GM19397 (cell line): ENCODE measurements around the gene ZBTB7A.

Experiments used
- ATAC-seq: cut with Tn5 transposase; IDR thresholded peaks from one replicate; pipeline ENCODE4 v1.9.1; 2021; ENCODE audit warnings: mild to moderate bottlenecking, moderate library complexity; ENCODE audit not compliant: unreplicated experiment

Gene ZBTB7A

GRCh38 chr19:4057931-4058692, 8.6 kb downstream of the ZBTB7A start:
- no peak for ATAC-seq

GRCh38 chr19:4055209-4055552, 11.5 kb downstream of the ZBTB7A start:
- no peak for ATAC-seq

- ATAC-seq = no peak
These were observed 12.1 kb downstream of the ZBTB7A start for GRCh38 chr19:4054441-4055208.

DNA sequence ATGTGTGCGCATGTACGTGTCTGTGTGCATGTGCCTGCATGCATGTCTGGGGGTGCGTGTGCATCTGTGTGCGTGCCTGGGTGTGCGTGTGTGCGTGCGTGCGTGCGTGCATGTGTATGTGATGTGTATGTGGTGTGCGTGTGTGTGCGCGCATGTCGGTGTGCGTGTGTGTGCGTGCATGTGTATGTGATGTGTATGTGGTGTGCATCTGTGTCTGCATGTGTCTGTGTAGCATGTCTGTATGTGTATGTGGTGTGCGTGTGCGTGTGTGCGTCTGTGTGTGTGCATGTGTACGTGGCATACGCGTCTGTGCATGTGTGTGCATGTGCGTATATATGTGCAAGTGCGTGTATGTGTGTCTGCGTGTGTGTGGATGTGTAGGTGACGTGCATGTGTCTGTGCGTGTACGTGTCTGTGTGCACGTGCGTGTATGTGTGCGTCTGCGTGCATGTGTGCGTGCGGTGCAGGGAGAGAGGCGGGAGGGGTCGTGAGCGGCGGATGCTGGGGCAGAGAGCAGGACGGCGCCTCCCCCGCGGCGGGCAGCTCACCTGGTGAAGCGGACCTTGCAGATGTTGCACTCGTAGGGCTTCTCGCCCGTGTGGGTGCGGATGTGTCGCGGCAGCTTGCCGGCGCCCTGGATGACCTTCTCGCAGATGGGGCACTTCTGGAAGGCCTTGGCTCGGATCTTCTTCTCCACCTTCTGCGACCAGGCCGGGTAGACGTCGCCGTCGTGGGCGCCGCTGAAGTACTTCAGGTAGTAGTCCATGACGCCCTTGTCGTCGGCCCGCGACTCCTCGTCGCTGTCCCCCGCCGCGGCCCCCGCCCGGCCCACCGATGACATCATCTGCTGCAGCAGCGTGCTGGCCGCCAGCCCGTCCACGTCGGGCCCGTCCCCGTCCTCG, 13.0 kb downstream of the ZBTB7A start:
- ATAC-seq = no peak

- no peak for ATAC-seq
These were observed 13.7 kb downstream of the ZBTB7A start for GRCh38 chr19:4052993-4053422.

DNA sequence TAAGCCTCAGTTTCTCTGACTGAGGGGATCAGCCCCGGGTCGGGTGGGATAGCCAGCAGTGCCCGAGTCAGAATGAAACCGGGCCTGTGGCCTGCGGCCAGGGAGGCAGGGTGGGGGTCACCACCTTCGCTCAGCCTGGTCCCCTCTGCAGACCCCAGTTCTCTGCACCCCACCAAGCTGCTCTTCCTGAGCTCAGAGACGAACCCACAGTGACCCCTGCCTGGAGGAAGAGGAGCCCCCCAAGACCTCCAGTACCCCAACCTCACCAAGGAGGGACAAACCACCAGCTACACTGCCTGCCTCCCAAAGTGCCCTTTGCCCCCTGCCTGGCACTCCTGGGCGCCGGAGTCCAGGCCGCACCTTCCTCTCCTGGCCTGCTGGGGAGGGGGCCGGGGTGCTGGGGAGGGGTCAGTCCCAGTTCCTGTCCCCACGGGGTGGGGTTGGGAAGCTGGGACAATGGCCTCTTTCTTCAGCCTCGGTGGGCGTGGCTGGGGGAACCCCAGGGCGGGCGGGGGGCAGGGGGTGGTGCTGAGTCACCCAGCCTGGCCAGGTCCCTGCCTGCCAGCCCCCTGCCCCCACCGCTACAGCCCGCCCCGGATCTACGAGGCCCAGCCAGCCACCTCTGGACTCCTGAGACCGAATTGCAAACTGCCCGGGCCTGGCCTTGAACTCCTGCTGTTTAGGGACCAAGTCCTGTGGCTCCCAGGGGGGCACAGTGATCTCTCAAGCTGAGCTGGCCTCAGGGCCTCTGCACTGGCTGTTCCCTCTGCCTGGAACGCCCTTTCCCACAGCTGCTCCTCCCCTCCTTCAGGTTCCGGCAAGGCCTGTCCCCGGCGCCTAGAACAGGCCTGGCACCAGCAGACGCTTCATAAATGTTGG, 14.3 kb downstream of the ZBTB7A start:
- no peak for ATAC-seq

- no peak for ATAC-seq
These were observed 15.3 kb downstream of the ZBTB7A start for GRCh38 chr19:4051175-4052101.

DNA sequence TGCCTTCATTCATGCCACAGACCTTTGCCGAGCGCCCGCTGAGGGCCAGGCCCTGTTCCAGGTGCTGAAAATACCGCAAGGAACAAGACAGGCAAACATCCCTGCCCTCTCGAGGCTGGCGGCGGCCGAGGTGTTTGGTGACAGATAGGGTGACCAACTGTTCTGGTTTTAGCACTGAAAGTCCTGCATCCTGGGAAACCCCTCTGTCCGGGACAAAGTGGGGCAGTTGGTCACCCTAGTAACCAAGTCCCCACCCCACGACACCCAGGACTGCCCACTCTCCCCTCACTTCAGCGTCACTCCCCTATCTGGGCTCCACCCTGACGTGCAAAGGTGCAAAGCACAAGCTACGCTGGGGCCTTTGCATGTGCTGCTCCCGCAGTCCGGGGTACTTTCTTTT, 17.3 kb downstream of the ZBTB7A start:
- ATAC-seq = no peak

- no peak for ATAC-seq
These were observed 19.6 kb downstream of the ZBTB7A start for GRCh38 chr19:4046946-4047683.

GRCh38 chr19:4046362-4046691, 20.4 kb downstream of the ZBTB7A start:
- ATAC-seq = no peak

- ATAC-seq = no peak
These were observed 20.9 kb downstream of the ZBTB7A start for GRCh38 chr19:4045597-4046361.

GRCh38 chr19:4044990-4045465, 21.7 kb downstream of the ZBTB7A start:
- no peak for ATAC-seq

DNA sequence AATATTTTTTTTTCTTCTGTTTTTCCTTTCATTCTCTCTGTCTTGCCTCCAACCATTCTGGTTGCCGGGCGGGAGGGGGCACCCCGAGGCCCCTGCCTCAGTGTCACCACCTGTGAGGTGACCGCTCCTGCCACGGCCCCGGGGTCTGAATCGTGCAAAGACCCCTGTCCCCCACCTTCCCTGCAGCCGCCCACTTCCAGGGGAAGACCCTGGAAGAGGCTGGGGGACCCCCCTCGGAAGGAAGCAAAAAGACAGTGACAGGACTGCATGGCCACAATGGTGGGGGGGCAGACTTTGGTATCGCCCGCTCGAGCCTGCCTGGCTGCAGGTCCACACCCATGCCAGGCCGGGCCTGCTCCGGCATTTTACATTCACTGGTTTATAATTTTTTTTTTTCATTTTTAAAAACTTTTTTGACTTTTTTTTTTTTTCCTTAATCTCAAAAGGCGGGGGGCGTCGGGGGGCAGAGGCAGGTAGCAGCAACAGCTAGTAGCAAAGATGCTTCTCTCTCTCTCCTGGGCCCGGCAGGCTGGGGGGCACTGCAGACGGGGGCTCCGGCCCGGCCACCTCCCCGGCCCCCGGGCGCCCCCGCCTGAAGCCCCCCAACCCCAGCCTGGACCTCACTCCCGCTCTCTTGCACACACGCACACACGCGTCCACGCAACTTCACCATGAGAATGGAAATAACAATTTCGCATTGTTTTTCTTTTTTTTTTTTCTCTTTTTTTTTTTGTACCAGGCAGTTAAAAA, 22.6 kb downstream of the ZBTB7A start:
- no peak for ATAC-seq

DNA sequence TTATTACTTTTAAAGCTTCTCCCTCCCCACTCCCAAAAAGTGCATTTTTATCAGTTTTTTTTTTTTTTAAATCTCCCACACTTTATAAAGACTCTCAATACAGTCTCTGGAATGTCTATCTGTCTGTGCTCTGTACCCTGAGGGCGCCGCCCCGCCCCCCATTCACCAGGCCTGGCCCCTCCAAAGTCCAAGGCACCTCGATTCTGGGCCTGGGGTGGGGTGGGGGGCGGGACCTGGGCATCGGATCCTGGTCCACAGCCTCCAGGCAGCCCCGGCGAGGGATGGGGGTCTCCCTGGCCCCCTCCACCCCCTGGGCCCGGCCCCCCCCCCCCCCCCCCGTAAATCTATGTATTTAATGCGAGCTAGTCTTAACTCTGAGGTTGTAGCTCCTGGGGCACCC, 23.3 kb downstream of the ZBTB7A start:
- no peak for ATAC-seq

DNA sequence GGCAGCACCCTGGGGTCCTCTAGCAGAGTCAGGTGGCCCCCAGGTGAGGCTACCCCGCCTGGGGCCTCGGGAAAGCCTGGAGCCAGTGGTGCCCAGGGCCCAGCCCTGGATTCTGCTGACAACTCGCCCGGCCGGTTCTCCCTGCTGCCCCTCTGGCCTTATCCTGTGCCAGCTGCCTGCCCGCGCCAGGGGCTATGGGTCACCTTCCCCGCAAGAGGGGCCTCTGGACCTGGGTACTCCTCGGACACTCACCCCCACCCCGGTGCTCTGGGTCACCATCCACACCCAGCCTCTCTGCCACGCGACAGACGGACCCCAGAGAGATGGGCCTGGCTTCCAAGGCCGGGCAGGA, 24.0 kb downstream of the ZBTB7A start:
- no peak for ATAC-seq

DNA sequence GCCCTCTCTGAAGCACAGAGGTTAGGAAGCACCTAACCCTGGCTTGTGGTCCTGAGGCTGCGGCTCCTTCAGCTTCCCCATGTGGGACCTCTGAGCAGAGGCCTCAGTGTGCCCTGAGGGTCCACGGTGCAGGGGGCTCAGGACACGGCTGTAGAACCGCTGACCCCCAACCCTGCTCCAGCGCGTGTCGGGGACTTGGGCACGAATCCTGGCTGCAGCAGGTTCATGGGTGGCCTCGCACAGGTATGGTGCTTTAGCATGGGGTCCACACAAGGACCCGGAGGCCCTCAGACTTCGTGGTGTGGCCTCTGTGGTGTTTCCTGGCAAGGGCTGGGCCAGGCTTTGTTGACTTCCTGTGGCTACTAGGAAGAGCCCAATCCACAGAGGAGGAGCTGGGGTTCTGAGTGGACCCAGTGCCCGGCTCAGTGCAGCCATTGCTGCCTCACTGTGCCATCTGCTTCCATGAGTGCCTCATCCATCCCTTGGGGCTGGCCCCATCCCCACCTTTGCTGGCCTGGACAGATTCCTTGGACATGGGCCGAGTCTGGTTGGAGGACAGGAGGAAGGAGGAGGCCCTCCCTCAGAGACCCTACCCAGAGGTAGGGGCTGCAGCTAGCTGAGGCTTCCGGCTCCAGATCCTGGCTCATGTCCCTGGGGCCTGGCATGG, 24.5 kb downstream of the ZBTB7A start:
- no peak for ATAC-seq
